Activated CD8-positive, alpha-beta memory T cell treated with anti-CD3 and anti-CD28 coated beads, Interleukin-2, amount 50 U/mL, for 1 hour (primary cell): ENCODE data around the gene BCAN.

Experiments used
- DNase-seq: peaks from one replicate; pipeline ENCODE4 v3.0.0-alpha.2; 2020; ENCODE audit errors: extremely low read depth

BCAN gene

DNA sequence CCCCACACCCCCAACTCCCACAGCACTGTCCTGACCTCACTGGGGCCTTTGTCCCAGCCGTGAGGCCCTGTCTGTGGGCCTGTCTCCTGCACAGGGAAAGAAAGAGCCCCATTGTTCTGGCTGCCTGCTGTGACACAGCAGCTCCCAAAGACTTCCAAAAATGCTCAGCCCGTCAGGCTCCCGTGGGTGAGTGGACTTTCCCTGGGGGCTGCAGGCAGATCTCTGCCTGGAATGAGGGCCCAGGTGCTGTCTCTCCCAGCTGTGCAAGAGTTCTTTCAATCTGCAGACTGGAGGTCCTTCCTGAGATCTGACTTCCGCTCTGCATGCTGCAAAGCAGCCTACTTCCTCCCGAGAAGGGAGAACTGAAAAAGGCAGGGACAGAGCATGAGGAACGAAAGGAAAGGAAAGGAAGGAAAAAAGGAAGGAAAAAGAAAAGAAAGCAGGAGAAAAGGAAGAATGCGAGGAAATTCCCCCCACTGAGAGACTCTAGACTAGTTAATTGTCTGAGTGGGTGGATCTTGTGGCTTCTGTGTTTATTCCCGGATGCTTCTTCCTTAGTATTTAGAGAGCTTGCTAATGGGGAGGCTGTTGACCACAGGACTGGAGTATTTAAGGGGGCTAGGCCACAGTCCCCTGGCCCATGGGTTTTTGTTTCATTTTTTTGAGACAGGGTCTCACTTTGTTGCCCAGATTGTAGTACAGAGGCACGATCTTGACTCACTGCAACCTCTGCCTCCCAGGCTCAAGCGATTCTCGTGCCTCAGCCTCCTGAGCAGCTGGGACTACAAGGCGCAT is 20.3 kb downstream of the BCAN start:
- no peak for DNase-seq

DNA sequence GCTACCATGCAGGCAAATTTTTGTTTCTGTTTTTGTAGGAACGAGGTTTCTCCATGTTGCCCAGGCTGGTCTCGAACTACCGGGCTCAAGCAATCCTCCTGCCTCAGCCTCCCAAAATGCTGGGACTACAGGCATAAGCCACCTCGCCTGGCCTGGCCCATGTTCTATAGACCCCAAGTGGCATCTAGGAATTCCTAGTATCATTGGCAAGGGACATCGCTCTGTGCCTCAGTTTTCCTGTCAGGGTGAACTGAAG is 20.8 kb downstream of the BCAN start:
- no peak for DNase-seq

DNA sequence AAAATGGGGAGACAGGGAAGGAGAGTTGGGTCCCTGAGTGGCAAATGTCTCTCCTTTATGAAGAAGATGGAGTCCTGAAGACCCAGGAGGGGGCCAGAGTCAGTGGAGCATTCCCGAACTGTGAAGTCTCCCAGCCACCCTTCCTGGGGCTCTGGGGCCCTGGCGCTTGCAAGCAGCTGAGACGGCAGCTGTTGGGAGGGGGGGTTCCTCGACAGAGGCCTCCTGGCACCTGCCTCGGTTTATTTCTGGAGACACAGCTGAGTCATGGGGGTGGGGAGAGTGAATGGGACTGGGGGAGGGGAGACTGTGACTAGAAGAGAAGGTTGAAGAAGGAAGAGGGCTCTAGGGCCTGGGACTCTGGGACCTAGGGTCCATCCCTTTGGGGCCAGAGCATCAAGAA is 21.3 kb downstream of the BCAN start:
- DNase-seq: no peak

DNA sequence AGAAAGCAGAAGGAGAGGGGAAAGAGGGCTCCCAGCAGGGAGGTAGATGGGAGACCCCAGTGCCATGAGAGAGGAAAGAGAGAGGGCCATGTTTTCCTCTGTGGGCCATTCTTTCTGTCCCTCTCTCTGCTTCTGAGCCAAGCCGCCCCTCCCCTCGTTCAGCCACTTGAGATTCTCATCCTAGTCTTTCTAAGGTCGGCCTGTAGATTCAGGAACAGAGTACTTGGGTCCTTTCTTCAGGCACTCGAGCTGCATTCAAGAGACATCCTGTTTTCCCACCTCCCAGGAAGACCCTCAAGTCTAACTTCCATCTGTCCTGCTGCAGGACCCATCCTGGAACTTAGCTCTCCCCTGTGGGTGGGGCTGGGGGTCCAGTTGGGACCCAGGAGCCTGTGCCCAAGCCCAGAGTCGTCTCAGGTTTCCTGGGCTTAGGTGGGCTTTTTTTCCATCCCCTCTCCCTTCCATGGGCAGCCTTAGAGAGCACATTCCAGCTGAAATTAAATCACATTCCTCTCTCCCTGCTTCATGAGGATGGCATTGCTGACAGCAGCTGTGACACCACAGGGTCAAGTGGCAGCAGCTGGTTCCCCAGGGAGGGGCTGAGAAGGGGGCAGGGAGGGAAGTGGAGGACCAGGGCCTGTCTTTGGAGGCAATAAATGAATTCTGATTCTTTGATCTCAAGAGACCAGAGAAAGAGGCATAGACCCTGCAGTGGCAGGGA is 22.3 kb downstream of the BCAN start:
- DNase-seq: no peak

DNA sequence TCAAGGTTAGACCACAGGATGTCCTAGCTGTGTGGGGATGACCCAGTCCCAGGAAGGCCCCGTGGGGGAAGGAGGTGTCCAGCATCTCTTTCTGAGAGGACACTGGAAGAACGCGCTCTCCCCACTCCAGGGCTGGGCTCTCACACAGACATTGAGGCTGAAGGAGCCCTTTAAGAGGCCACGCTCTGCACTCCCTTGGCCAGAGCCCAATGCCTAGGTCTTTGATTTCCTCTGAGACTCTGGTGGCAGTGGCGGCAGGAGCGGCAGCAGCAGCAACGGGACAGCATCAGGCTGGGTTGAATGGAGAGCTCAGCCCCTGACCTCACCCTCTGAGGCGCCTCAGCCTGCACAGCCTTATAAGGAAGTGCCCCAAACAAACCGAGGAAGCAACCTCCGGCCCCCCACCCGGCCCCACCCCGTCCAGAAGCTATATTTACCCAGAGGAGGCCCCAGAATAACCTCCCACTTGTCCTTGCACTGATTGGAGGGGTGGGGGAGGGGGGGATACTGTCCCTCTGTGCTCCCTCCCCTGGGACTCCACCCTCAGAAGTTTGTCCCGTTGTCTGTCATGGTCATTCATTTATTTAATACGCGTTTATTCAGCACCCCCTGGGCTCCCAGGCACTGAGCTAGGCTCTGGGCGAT is 23.0 kb downstream of the BCAN start:
- no peak for DNase-seq

DNA sequence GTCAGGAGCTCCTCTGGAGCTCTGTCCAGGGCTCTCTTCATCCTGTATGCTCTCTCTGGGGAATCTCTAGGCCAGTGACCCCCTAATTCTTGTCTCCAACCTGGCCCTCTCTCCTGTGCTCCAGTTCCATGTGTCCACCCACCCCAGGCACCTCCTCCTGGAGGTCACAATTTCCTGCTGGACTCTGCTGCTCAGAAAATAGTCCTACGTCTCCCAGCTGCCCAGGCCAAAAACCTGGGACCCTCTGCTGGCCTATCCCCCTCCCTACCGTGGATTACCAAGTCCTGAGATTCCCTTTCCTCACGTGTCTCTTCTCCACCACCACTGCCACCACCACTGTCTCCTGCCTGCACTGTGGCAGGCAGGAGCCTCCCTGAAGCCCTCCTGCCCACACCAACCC is 23.6 kb downstream of the BCAN start:
- DNase-seq: no peak

DNA sequence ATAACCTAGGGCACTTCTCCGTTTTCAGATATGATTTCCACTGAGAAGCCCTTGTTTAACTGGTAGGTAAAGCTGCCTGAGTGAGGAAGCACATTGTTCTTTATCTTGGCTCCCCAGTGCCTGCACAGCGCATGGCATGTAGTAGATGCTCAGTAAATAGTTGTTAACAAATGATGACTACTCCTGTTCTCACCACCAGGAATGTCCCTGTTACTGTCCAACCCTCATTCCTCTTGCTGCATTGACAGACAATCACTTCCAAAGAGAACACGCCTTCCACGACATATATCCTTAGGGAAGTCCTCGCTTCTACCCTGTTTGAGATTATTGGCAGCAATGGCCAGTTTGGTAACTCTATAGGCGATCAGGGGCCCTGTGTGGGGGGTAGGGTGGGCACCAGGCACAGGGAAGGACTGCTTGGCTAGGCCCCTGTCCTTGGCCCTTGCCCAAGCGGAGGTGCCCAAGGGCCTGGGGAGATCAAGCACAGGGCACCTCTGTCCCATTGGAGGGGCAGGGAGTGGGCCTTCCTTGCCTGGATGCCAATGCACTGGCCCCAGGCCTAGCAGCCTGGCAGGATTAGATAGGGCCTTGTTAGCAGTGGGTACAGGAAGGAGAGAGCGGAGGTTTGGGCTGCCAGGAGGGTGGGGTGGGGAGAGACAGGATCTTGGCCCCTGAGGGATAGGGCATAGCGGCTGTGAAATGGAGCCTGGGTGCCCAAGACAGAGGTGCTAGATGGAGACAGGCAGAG is 25.1 kb downstream of the BCAN start:
- DNase-seq: no peak

DNA sequence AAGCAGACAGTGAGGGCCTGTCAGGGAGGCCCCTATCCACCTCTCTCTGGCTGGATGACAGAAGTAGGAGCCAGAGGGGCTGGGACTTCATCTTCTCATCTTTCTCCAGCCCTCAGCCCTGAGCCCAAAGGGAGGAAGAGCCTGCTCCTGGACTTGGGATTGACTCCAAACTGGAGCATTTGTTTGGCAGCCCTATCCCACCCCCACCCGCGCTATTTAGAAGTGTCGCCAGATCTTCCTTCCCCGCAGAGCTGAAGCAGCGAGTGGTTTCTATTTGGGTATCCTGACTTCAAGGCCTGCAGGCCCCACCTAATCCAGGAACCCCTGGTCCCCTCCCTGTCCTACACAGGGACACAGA is 25.7 kb downstream of the BCAN start:
- DNase-seq: no peak

DNA sequence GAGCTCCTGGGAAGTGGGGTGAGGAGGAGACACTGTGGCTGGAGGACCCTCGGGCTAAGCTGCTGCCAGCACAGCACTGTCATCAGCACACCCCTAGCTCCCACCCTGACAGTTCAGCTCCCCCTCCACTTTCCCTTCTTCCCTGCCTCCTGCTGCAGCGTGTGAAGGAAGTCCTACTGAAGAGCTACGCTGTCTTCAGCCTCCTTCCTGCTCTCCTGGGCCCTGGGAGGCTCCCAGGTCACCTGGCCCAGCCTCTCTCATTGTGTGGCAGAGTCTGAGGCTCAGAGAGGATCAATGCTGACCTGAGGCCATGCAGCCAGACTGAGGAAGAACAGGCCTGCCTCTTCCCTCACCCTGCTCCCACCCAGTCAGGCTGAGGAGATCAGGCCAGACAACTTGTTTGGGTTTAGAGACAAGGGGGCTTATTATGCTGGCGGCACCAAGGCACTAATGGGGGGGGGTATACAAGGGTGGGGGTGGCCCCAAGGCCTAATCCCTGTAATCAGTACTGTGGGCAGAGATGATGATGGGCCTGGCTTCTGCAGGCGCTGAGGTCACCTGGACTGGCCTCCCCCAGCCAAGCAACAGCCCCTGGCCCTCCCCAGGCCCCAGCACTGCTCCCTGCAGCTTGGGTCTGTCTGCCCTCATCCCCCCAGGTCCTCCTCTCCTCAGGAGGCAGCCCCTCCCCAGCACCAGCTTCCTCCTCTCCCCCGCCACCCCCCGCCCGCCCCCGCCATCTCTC is 26.2 kb downstream of the BCAN start:
- no peak for DNase-seq

DNA sequence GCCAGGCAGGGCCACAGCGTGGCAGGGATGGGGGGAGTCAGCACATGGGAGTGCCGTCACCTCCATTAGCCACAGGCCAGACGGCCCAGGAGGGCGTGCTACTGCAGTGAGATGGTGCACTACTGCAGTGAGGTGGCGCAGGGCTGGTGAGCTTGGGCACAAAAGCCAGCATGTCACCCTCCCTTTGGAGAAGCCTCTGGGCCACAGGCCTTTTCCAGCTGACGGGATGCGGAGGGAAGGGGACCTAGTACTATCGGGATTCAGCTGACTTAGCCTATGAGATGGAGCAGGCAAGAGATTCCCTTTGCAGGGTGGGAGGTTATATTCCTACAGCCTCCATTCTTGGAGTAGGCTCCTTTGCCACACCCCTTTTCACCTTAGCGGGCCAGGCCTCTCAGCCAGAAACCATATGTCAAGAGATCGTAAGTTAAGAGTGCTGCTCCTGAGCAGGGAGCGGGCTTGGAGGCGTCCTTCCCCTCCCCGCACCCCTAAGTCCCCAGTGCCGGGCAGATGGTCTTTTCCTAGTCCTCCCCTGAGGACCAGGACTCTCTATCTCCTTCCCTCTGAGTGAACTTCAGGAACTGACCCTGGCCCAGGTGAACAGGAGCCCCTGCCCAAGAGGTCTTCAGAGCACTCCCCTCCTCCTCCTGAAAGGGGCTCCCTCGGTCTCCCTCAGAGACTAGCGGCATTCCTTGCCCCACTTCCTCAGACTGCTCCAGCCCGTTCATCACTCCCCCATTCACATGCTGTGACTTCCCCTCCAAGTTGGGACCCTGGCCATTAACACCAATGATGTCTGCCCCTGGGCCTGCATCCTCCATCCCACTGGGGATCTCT is 27.1 kb downstream of the BCAN start:
- DNase-seq: no peak

DNA sequence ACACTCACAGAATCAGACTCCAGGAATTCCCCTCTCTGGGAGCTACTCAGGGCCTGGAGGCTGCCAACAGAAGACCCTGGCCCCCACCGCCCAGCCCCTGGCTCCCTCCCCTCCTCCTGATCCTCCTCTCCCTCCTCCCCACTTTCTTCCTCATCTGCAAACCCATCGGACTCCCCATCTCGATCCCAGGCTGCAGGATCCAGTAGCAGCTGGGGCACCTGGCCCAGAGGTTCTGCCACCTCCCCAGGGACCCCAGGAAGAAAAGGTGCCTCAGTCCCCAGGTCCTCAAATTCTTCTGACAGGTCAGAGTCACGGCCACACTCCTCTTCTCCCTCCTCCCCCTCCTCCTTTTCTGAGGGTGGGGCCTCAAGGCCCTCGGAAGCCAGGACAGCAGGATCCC is 27.9 kb downstream of the BCAN start:
- no peak for DNase-seq

DNA sequence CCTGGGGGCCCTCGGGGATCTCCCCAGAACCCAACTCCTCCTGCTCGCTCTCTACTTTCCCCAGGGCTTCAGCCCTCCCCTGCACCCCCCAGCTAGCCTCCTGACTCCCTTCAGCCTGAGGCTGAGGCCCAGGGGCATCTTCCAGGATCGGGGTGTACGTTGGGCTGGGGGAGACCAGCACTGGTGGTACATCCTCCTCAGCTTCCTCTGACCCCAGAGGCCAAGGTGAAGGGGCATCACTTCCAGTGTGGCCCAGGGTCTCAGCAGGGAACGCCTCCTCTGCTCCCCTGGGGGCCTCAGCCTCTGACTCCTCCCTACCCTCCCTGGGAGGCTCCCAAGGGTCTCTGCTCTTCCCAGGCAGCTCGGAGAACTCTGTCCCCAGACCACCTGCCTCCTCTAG is 28.4 kb downstream of the BCAN start:
- DNase-seq: no peak

DNA sequence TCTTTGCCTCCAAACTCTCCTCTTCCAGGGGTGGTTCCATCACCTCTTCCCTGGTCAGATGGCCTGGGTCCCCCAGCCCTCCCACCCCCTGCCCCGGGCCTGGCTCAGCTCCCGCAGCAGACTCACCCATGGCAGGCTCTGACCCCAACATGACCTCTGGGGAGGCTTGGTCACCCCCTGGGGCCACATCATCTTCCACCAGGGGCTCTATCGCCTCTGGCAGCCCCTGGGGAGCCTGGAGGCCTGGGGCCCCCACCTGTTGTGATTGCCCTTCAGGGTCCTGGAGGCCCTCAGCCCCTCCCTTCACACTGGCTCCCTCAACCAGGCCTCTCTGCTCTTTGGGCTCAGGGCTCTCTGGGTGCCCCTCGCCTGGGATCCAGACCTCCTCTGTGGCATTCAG is 28.9 kb downstream of the BCAN start:
- no peak for DNase-seq

DNA sequence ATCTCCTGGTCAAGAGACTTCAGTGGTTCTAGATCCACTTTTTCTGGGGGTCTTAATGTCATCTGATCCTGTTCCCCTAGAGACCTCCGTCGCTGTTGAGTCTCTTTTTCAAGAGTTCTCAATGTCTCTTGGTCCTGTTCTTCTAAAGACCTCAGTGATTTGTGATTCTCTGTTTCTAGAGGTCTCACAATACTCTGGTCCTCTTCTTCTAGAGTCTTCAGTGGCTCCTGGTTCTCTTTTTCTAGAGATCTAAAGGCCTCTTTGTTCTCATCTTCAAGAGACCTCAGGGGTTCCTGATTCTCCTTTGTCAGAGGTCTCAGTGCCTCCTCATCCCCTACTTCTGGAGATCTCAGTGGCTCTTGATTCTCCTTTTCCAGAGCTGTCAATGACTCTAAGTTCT is 29.9 kb downstream of the BCAN start:
- DNase-seq: no peak

DNA sequence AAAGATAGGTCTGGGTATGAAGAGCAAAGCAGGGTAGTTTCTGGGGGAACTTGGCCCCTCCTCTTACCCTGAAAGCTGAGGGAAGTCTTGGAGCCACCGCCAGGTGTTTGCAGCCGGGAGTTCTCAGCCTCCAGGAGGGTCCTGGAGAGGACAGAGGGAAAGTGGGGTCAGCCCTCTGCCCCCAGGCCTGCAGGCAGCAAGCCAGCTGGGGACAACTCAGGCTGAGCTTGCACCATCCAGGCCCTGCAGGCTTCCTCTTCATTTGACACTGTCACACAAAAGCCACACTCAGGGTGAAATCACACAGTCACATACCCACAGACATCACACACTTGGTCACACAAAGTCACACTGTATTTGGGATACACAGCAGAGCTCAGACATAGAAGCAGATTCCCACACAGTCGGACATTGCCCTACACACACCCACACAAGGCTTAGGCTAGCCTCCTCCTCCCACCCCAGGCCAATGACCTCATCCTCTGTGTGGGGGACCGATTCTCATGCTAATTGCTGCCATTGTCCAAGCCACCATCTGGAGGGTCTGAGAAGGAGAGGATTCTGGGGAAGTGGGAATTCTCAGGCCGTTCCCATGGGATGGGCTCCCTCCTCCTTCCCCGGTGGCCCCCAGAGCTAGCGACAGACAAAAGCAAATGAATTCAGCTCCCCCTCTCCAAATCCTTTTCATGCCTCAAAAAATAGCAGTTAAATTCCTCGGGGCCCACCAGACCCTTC is 31.6 kb downstream of the BCAN start:
- no peak for DNase-seq

DNA sequence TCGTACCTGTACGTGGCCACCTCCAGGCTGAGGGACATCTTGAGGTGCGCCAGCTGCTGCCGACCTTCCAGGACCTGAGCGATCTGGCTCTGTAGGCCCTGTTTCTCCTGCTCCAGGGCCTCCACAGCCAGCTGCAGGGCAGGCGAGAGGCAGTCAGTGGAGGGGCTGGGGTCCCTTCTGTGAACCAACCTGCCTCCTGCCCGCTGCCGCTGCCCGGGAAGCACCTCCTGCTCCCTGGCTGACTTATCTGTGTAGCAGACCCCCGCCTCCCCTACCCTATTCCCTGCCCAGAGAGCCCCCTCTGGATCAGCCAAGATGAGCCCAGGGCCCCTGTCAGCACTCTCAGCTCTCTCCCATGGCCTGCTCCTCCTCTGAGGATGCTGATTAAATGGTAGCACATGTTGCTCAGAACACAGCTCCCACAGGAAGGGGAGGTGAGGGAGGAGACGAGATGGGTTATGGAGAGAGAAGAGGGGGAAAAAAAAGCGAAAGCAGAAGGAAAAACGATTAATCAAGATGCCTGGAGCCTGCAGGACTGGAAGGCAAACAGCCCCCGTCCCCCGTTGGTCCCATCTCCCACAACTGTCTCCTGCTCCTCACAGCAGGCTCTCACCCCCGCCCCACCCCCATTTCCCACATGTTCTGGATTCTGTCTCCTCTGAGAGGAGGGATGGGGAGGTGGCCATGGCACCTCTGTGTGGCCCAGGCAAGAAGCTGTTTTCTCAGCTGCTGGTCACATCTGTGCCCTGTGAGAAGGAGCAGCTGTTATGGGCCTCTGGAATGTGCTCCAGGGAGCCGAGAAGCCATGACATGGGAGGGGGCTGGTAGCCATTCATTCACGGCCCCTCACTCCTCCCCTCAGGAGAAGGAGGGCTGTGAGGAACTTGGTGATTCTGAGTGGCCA is 33.5 kb downstream of the BCAN start:
- DNase-seq: no peak

DNA sequence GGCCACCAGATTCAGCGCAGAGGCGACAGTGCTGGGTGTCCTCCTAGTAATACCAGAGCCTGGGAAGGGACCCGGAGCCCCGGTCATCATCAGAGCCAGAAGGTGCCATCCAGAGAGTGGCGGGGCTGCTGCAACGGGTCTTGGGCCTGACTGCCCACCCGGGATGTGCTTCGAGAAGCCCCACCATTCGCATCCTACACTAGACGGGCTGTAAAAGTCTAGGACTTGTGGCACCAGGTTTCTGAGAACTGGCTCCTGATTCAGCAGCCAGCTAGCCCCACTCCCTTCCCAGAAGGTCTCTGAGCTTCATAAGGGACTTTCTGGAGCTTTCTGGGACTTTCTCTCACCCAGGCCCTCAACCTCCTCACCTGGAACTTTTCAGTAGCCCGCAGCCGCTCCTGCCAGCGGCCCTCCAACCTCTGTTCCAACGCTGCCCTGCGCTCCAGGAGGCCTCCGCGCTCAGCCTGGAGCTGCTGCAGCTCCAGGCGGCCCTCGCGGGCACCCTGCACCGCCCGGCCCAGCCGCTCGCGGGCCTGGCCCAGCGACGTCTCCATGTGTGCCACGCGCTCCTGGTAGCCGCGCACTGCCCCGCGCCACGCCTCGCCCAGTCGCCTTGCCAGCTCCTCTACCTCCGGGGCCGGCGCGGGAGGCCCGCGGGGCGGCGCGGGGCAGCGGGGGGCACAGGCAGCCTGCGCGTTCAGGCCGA is 34.4 kb downstream of the BCAN start:
- DNase-seq: no peak

DNA sequence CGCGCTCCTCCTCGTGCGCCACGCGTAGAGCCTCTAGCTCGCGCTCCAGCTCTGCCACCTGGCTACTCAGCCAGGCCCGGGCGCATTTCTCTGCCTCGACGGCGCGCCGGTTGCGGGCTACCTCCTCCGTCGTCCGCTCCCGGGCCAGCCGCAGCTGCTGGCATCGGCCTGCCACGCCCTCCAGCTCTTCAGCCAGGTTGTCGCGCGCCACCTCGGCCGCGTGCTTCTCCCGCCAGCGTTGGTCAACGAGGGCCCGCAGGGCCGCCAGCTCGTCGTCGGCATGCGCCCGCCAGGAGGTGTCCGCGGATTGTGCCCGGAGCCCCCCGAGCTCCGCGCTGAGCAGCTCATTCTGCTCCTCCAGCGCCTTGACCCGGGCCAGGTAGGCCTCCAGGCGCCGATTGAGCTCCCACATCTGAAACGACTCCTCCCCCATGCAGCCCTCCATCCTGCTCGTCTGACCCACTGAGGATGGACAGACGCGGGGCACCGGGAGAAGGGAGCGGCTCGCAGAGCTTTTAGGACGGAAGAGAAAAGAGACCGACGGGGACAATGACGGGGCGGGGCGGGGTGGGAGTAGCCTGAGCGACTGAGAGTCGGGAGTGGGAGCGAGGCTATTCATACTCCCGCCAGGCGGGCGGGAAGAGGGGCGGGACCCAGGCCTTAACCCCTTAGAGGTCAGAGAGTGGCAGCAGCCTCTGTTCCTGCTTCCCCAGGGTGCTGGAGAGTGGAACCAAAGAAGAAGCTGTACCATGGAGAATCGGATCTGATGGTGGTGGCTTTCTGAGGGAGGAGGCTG is 35.1 kb downstream of the BCAN start, which contains the start of gene NES:
NES (minus strand) TSS at position 588 of the 796 bp plus-strand sequence; CDS start at position 445, 143 bp downstream.
- DNase-seq: no peak
